Progenitor cell of endocrine pancreas (in vitro differentiated cells): ENCODE results near the gene SPON1. TPM values are rescaled to one million over a fixed set of nuclear protein-coding genes. Genes with fewer than 3 reads are reported as not detected.

Source experiments
- DNase-seq: peaks from one replicate; pipeline ENCODE4 v3.0.0; 2021; ENCODE audit warnings: low spot score; ENCODE audit not compliant: unreplicated experiment
- H3K27ac Mint-ChIP-seq: 2 replicates; pipeline ENCODE4 v1.8.0; 2021; ENCODE audit warnings: mild to moderate bottlenecking, moderate library complexity, mixed read lengths
- H3K27me3 Mint-ChIP-seq: 2 replicates; pipeline ENCODE4 v1.8.0; 2021; ENCODE audit warnings: mixed read lengths
- H3K36me3 Mint-ChIP-seq: 2 replicates; pipeline ENCODE4 v1.8.0; 2022; ENCODE audit warnings: mixed read lengths; ENCODE audit not compliant: insufficient read depth
- H3K4me1 Mint-ChIP-seq: 2 replicates; pipeline ENCODE4 v1.8.0; 2021; ENCODE audit warnings: low read depth, mixed read lengths
- H3K4me3 Mint-ChIP-seq: 2 replicates; pipeline ENCODE4 v1.8.0; 2021; ENCODE audit warnings: low read depth, mild to moderate bottlenecking, moderate library complexity, mixed read lengths
- H3K9me3 Mint-ChIP-seq: 2 replicates; pipeline ENCODE4 v1.8.0; 2021; ENCODE audit warnings: low read depth, mixed read lengths
- total RNA-seq: library from RNA; stranded (reverse); gene quantifications from 2 replicates; pipeline ENCODE4 v1.2.1, GENCODE V29; 2021
- TF ChIP-seq, protein P1 (sequence below): fragments of 200-600 bp; sonication (generic); IDR thresholded peaks from one replicate; pipeline ENCODE4 v1.5.0; 2021; ENCODE audit warnings: antibody characterized with exemption, mild to moderate bottlenecking; ENCODE audit not compliant: unreplicated experiment

Gene SPON1
- total RNA-seq, 1 donor from 2014 or later, result 13.7 TPM

DNA sequence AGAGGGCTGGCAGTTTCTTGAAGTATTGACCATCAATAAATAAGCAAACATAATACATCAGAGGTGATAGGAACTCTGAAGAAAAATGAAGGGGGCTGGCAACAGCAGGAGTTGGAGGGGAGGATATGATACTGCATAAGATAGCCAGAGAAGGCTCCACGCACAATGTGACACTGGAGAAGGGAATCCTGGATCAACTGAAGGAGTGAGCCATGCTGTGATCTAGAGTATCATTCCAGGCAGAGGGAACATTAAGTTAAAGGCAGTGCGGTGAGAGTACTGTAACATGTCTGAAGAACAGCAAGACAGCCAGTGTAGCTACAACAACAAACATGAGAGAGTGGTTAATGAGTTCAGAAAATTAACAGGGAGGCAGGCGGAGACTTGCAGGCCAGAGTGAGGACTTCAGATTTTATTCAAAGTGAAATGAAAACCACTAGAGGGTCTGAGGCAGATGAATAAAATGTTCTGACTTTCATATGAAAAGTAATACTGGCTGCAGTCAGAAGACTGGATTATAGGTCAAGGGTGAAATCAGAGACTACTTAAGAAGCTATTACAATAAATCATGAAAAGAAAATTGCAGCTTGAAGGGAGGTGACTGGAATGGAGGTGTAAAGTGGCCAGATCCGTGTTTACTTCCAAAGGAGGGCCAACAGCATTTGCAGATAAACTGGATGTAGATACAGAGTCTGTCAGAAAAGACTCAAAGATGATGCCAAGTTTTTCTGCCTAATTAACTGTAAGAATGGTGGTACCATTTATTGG is 347.1 kb downstream of the SPON1 start:
- H3K27ac Mint-ChIP-seq, result no peak overlapping the region
- H3K4me3 Mint-ChIP-seq, result no peak overlapping the region
- TF ChIP-seq, protein P1, sequence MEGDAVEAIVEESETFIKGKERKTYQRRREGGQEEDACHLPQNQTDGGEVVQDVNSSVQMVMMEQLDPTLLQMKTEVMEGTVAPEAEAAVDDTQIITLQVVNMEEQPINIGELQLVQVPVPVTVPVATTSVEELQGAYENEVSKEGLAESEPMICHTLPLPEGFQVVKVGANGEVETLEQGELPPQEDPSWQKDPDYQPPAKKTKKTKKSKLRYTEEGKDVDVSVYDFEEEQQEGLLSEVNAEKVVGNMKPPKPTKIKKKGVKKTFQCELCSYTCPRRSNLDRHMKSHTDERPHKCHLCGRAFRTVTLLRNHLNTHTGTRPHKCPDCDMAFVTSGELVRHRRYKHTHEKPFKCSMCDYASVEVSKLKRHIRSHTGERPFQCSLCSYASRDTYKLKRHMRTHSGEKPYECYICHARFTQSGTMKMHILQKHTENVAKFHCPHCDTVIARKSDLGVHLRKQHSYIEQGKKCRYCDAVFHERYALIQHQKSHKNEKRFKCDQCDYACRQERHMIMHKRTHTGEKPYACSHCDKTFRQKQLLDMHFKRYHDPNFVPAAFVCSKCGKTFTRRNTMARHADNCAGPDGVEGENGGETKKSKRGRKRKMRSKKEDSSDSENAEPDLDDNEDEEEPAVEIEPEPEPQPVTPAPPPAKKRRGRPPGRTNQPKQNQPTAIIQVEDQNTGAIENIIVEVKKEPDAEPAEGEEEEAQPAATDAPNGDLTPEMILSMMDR, result no peak
- H3K4me1 Mint-ChIP-seq, result peaks cover 3% of the 10 kb centered on the region
- H3K9me3 Mint-ChIP-seq, result no peaks in the 10 kb centered on the region
- no peaks in the 10 kb centered on the region for H3K36me3 Mint-ChIP-seq
- DNase-seq, result no peak
- H3K27me3 Mint-ChIP-seq, result no peaks in the 10 kb centered on the region

DNA sequence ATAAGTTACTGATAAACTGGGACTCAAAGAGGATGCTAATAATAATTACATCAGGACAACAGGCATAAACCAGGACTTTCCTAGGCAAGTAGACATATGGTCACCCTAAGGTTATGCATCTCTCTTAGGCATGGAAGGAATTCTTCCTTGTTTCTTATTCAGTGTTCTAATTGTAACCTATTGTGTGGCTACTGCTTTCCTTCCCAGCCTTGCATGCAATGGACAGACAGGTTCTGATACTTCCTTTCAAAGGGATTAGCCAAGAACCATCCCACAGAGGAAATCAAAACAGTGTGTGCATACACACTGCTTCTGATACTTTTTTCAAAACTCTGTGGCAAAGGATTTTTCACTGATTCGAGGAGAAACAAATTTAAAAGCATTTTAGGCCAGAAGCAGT is 348.2 kb downstream of the SPON1 start:
- TF ChIP-seq, protein P1, result no peak
- no peaks in the 10 kb centered on the region for H3K9me3 Mint-ChIP-seq
- H3K27ac Mint-ChIP-seq, result no peak overlapping the region
- H3K4me1 Mint-ChIP-seq, result peaks cover 3% of the 10 kb centered on the region
- H3K27me3 Mint-ChIP-seq, result no peaks in the 10 kb centered on the region
- DNase-seq, result no peak
- H3K36me3 Mint-ChIP-seq, result no peaks in the 10 kb centered on the region
- no peak overlapping the region for H3K4me3 Mint-ChIP-seq

DNA sequence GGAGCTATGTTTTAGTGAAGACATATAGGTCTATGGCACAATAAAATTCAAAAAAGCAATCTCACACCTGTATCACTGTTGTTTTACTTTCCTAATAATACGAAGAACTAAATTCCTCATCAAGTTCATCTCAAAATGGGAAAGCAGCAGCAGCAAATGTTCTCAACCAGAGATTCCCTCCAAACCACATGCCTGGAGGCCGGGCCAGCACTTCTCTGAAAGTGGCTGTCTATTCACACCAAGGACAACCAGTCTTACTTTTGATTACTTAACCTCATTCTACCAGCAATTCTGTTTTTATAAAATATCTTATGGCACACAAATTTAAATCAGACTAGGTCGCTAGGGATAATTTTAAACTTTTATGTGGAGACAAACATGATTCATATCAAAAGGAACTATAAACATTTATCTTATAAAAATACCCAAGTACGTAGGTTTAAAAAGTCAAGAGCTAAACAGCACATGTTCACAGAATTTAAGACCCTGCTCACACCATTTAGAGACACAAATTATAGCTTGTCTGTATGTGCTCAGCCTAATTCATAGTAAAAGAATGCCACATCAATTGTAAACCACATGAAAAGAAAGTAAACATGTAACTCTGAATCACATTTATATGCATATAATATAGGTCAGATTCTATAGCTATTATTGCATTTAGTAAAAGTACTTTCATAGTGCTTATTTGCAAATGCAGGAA is 350.4 kb downstream of the SPON1 start:
- DNase-seq, result no peak
- Mint-ChIP-seq H3K9me3 (no peaks in the 10 kb centered on the region), H3K36me3 (no peaks in the 10 kb centered on the region), H3K27me3 (no peaks in the 10 kb centered on the region), H3K4me3 (no peak overlapping the region), H3K27ac (no peak overlapping the region), H3K4me1 (peaks cover 5% of the 10 kb centered on the region)
- TF ChIP-seq, protein P1, result no peak

DNA sequence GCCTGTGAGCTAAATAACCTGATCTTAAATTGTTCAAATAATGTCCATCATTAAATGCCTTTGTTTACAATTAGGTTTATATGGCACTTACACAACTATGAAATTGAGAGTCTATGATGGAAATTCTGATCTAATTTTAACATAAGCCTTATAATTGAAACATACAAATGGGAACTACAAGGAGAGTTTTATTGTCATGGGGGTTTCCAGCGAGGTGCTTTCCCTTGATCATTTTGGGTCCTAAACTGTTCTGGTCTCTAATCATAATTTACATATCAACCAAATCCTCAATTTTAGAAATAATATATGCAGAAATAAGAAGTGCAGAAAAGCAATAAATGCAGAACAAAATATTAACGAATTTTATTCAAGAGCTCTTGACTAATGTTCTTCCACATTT is 351.6 kb downstream of the SPON1 start:
- no peak for DNase-seq
- Mint-ChIP-seq H3K4me3 (no peak overlapping the region), H3K4me1 (peaks cover 6% of the 10 kb centered on the region), H3K27me3 (no peaks in the 10 kb centered on the region), H3K9me3 (no peaks in the 10 kb centered on the region), H3K27ac (no peak overlapping the region), H3K36me3 (no peaks in the 10 kb centered on the region)
- TF ChIP-seq, protein P1, result no peak

DNA sequence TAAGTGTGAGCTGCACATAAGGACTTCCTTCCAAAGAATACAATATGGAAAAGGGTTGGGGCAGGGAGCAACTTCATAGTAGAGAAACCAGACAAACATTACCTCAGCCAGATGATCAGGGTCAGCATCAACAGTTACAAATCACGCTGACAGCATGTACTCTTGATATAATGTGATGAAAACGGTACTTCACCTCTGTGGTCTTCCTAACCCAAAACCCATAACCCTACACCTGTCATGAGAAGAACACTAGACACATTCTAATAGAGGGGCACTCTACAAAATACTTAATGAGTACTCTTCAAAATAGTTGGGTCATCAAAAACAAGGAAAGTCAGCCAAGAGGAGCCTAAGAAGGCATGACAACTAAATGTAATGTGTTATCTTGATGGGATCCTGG is 352.6 kb downstream of the SPON1 start:
- Mint-ChIP-seq H3K27ac (no peak overlapping the region), H3K4me3 (no peak overlapping the region), H3K36me3 (no peaks in the 10 kb centered on the region), H3K9me3 (no peaks in the 10 kb centered on the region), H3K27me3 (no peaks in the 10 kb centered on the region), H3K4me1 (peaks cover 9% of the 10 kb centered on the region)
- TF ChIP-seq, protein P1, result no peak
- DNase-seq, result no peak
